Activated T-helper 1 cell treated with Interleukin-2 at 50 U/mL for 16 hours (primary cell): ENCODE results near the gene SECTM1.

Source experiments
- DNase-seq: peaks from one replicate; pipeline ENCODE4 v3.0.0-alpha.2; 2020; ENCODE audit warnings: low read depth

SECTM1 gene

GRCh38 chr17:82315703-82316358 is 17.7 kb downstream of the SECTM1 start:
- no peak for DNase-seq

DNA sequence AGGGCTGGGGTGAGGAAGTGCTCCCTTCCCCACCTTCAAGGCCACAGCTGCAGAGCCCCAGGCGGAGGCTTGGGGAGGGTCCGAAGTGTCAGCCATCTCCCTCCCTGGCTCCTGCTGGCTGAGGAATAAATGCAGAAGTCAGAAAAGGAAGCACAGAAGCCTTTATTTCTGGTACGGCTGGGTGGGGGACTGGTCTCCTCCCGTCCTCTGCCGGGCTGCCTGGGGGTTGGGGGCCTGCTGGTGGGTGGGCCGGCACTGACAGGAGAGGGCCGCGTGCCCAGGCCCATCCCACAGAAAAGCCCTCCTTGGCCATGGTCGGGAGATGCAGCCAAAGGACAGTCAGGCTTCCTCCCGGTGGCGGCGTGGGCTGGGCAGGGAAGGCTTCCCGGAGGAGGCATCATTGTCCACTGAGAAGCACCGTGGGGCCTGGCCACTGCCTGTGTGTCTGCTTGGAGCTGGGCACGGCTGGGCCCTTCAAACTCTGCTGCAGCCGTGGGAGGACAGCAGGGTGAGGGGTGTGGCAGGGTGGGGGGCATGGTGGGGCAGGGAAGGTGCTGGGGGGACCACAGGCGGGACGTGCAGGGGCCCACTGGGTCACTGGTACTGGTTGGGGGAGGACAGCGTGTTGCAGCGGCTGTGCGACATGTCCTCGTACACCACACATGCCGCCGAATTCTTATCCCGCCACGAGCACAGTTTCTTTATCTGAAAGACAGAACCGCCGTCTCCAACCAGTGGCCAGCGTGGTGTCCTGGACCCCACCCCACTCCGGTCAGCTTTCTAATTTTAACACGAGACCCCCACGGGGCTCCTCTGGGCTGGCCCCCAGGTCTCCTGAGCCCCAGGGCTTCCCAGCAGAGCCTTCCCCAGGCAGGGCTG is 18.6 kb downstream of the SECTM1 start:
- DNase-seq: no peak

DNA sequence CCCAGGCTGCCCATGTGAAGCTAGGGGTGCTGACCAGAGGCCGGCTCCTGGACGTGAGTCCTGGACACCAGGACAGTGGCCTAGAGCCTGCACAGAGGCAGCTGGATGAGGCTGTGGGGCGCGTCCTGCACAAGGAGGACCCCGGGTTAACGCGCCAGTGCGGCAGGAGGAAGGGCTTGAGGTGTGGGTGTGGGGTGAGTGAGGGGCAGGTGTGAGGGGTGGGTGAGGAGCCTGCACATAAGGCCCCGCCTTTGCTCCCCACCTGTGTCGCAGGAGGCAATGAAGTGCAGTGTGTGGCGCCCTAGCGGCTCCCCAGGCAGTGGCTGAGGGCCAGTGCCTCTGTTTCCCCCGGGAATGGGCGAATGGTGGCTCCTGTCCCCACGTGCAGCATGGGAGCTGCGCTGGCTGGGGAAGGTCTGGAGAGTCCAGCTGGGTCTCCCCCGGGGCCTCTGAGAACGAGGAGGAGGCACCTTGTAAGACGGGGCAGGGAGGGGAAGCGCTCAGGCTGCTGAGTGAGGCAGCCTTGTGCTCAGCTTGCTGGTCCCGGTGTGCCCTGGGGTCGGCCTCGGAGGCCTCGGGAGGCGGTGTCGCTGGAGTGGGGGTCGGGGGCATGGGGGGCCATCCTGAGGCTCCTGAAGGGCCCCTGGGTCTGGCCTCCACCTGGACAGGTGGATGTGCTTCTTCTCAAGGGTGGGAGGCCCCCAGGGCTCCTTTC is 19.4 kb downstream of the SECTM1 start:
- no peak for DNase-seq

DNA sequence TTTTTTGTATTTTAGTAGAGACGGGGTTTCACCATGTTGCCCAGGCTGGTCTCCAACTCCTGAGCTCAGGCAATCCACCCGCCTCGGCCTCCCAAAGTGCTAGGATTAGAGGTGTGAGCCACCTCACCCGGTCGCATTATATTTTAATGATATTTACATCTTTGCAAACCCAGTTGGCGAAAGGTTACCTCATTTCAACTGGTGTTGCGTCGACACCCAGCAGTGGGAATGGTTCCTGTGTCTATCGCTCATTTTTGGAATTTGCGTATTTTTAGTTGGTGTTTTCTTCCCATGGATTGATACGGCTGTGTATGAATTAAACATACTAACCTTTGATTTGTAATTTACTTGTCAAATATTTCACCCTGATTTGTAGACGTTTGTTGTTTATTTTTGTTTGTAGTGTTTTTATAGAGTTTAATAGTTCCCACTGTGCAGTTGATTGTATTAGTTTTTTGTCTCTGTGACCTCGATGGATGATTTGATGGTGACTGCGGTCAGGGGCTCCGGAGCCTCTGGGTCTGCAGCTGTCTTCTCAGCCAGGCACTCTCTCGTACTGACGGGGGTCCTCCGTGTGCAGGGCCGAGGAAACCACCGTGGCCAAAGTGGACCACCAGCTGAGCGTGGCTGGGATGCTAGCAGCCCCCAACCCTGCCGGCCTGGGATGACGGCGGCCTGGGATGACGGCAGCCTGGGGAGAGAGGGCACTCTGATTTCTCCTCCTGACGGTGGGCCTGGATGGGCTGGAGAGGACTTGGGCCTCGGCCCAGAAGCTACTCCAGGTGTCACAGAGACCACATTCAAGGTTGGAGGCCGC is 20.2 kb downstream of the SECTM1 start:
- no peak for DNase-seq

DNA sequence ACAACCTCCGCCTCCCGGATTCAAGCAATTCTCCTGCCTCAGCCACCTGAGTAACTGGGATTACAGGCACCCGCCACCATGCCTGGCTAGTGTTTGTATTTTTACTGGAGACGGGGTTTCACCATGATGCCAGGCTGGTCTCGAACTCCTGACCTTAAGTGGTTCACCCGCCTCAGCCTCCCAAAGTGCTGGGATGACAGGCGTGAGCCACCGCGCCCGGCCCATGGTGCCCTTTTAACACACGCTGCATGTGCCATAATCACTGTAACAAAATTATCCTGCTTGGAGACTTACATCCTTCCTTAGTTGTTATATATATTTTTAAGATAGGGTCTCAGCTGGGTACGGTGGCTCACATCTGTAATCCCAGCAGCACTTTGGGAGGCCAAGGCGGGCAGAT is 21.6 kb downstream of the SECTM1 start:
- no peak for DNase-seq

GRCh38 chr17:82310877-82311276 is 22.7 kb downstream of the SECTM1 start:
- no peak for DNase-seq

- DNase-seq: no peak
These were observed 23.7 kb downstream of the SECTM1 start for GRCh38 chr17:82309656-82310570.

GRCh38 chr17:82305727-82306300 is 27.8 kb downstream of the SECTM1 start:
- DNase-seq: no peak

GRCh38 chr17:82304826-82305726 is 28.5 kb downstream of the SECTM1 start:
- DNase-seq: no peak

GRCh38 chr17:82303944-82304808 is 29.4 kb downstream of the SECTM1 start:
- no peak for DNase-seq

DNA sequence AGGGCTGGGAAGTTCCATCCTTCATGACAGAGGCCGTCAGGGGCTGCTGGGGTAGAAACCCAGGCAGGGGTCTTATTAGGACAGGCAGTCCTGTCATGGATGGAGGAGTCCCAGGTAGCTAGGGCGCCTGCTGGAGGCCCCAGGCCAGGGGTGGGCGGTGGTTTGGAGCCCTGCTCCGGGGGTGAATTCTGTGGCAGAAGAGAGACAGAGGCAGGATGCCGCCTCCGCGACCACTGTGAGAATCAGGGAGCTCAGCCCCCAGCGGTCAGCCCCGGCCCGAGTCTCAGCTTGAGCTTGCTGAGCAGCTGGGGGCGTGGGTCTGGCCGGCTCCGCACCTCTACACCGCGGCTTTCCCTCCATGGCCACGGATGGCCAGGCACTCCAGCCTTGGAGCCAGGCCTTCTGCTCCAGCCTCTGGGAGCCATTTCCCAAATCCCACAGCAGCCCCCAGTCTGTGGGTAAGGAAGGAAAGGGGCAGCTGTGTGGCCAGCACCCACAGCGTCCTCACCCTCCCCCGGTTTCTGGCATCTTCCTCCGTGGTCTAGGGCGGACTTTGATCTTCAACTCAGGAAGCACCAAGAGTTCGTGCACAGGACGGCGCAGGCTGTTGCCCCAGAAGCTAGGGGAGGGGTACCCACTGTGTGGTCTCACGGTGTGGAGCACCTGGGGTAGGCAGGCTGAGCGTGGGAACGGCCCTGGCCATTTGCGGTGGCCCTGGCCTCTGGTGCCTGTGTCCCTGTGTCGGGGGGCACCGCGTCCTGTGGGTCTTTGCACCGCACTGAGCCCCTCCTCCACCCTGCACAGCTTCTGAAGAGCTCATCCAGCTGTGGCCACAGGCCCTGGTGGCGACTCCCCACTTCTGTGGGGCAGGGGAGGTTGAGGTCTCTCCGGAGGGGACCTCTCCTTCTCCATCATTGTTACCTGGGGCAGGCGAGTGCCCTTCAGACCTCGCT is 30.3 kb downstream of the SECTM1 start:
- DNase-seq: no peak

GRCh38 chr17:82302568-82302963 is 31.0 kb downstream of the SECTM1 start:
- DNase-seq: no peak

DNA sequence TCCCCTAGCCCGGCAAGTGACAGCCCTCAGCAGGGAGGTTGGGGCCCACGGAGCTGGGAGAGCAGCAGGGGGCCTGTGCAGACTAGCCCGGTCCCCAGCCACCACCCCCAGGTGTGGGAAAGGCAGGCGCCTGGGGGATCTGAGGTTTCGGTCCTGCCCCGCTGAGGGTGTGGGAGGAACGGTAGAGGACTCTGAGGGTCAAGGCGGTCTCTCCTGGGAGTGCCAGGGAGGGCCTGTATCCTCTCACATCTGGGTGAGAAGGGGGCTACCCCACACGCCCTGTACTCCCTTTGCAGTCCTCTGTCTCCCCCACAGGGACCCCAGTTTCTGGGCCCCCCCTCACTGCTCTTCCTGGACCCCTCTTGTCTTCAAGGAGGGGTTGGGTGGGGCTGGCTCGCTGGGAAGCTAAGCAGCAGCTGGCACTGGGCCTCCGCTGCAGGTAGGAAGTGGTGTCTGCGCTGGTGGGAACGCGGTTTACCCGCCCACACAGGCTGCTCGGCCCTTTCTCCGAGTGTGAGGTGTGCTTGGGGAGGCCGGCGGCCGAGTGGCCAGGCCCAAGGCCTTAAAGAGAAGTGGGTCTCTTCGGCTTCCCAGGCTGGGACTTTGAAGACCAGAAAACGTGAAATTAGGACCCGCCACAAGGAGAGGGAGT is 31.5 kb downstream of the SECTM1 start:
- peak; percentile 33 for DNase-seq

GRCh38 chr17:82301300-82301915 is 32.2 kb downstream of the SECTM1 start:
- no peak for DNase-seq

- peak; percentile 52 for DNase-seq
These were observed 32.8 kb downstream of the SECTM1 start for GRCh38 chr17:82300707-82301270.

- DNase-seq: no peak
These were observed 33.3 kb downstream of the SECTM1 start for GRCh38 chr17:82300228-82300627.
